ENCODE measurements around the gene TRAPPC2L.

DNA sequence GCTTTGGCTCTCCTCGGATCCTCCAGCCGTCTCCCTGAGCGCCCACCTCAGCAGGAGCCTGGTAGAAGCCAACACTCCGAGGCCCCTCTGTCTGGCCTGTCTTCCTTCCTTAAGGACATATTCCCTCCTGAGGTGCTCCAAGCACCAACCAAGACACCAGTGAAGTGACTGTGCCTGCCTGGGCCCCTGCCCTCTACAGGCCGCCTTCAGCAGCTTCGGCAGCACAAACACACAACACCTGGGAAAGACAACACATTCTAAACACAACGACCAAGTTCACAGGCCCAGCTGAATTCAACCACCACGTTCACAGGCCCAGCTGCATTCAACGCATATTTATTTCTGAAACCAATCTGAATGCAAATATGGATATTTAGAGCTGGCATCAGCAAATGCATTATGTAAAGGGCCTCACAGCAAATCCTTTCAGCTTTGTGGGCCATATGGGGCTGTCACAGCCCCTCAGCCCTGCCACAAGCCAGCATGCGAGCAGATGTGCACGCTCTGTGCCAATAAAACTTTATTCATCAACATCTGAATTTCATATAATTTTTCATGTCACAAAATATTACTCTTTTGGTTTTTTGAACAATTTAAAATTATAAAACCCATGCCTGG is 12.4 kb upstream of the TRAPPC2L start:
- no peak for TF ChIP-seq CTCF (IDR thresholded peaks at IDR 0.05)
- TF ChIP-seq POLR2AphosphoS5 (IDR thresholded peaks at IDR 0.05), result no peak
- TF ChIP-seq POLR2A (IDR thresholded peaks at IDR 0.05), result no peak
